Psoas muscle (tissue), 8 donors: ENCODE results near the gene NIM1K. TPM values are rescaled to one million over a fixed set of nuclear protein-coding genes. Genes with fewer than 3 reads are reported as not detected.
"Not testable (repeated sequence)": the region's sequence is repeated elsewhere in the genome, so short reads cannot be mapped to it uniquely, and the experiment has no call there.

Experiments
- ATAC-seq, 4 donors: fragments of 200-7000 bp; cut with Tn5 transposase; one replicate each; pipeline ENCODE4 v1.9.1; 2020; ENCODE audit warnings: moderate library complexity in 3 of 4, mild to moderate bottlenecking in 2 of 4
- DNase-seq, 2 donors: peaks; one replicate each; pipeline ENCODE4 v3.0.0-alpha.2; 2020
- H3K27ac ChIP-seq: fragments of 200-600 bp; one replicate; pipeline ENCODE4 v1.8.0; 2022
- H3K27me3 ChIP-seq, 3 donors: fragments of 200-600 bp in 1 of 3; one replicate each; pipeline versions ENCODE4 v1.6.1 to v1.8.0; 2013 to 2022; ENCODE audit warnings: low read length in 2 of 3, mild to moderate bottlenecking in 2 of 3, moderate library complexity in 1 of 3; ENCODE audit not compliant: insufficient read depth in 3 of 3
- H3K36me3 ChIP-seq, 2 donors: fragments of 200-600 bp in 1 of 2; one replicate each; pipeline versions ENCODE4 v1.6.1 to v1.8.0; 2013 to 2022; ENCODE audit warnings: low read depth in 1 of 2, mild to moderate bottlenecking in 1 of 2, moderate library complexity in 1 of 2; ENCODE audit not compliant: insufficient read depth in 1 of 2
- H3K4me1 ChIP-seq: fragments of 200-600 bp; one replicate; pipeline ENCODE4 v1.8.0; 2022
- H3K4me3 ChIP-seq: fragments of 200-600 bp; one replicate; pipeline ENCODE4 v1.8.0; 2022; ENCODE audit warnings: mild to moderate bottlenecking
- H3K9me3 ChIP-seq: fragments of 200-600 bp; one replicate; pipeline ENCODE4 v1.8.0; 2022
- CTCF ChIP-seq: fragments of 200-600 bp; IDR thresholded peaks from one replicate; pipeline ENCODE4 v1.8.0; 2022; ENCODE audit warnings: antibody characterized with exemption
- whole genome bisulfite sequencing, 3 donors: extraction: QIAGEN DNeasy Blood & Tissue Kit; methylation state at CpG; one replicate each; pipeline versions ENCODE4 v1.1.6 to v1.1.7; 2013; 5-methylcytosine and 5-hydroxymethylcytosine counted together
- intact Hi-C, 2 donors: fragments of 100-400 bp; cut with DNase I; formaldehyde crosslinking; loops; one replicate each; pipeline versions ENCODE4 v1.11.0 to v1.14.2; 2022
- polyA plus RNA-seq, 3 donors: library from polyadenylated mRNA; stranded (reverse); fragments of 200-250 nt; gene quantifications; one replicate each; pipeline ENCODE4 v1.2.3, GENCODE V29; 2013
- total RNA-seq, 4 donors: library from RNA; stranded (reverse); fragmentation: NEBNext Ultra II Directional in 2 of 4; extraction: Animal tissue kit (Norgen Biotek cat#: 25700) in 2 of 4; gene quantifications; one replicate each; pipeline versions ENCODE4 v1.2.1 to v1.2.4, GENCODE V29; 2021 to 2023
- donor health status: healthy with polysubstance abuse.
- donor health status: DM: no; HTN: no; CAD: no; lungs with moderate emphysema.
- donor health status: Bipolar disorder and iron deficiency.
- donor health status: healthy.
- donor health status: DM: yes; HTN: yes; CAD: no.
- donor health status: DM: no; HTN: no; CAD: no.
- donor health status: DM: no; HTN: no; CAD: no.
- donor health status: DM: yes; HTN: yes; CAD: no.

The NIM1K gene
- total and polyA plus RNA-seq, 7 donors, result 0.10 to 0.25 (median 0.20) TPM; not detected in 1

- DNase-seq (no peak), ATAC-seq (no peak)
- 63 to 65% (median 63%) methylated on average over 3 of the region's 3 CpGs for WGBS, 3 donors
- Histone ChIP-seq H3K27ac (no peak overlapping the region), H3K9me3 (no peaks in the 10 kb centered on the region), H3K36me3 (no peaks in the 10 kb centered on the region), H3K4me1 (peaks cover 4% of the 10 kb centered on the region), H3K27me3 (no peaks in the 10 kb centered on the region), H3K4me3 (no peak overlapping the region)
- intact Hi-C loops, result no loop called here
- TF ChIP-seq CTCF, result no peak
Measured at GRCh38 chr5:43197535-43197934, 5.5 kb downstream of the NIM1K start.

- H3K9me3 ChIP-seq, intact Hi-C loops, H3K27me3 ChIP-seq, H3K4me1 ChIP-seq, DNase-seq, H3K4me3 ChIP-seq, H3K36me3 ChIP-seq, ATAC-seq, H3K27ac ChIP-seq: not testable (repeated sequence)
- 86 to 92% (median 87%) methylated on average over 5 of the region's 5 CpGs for WGBS, 3 donors
Measured at GRCh38 chr5:43201442-43201841, 9.4 kb downstream of the NIM1K start.

GRCh38 chr5:43202380-43202779 lies 10.4 kb downstream of the NIM1K start:
- H3K4me3 ChIP-seq, result no peak overlapping the region
- DNase-seq (no peak), ATAC-seq (no peak)
- no peak for TF ChIP-seq CTCF
- no peaks in the 10 kb centered on the region for H3K9me3 ChIP-seq
- no peak overlapping the region for H3K27ac ChIP-seq
- H3K36me3 ChIP-seq, result no peaks in the 10 kb centered on the region
- H3K27me3 ChIP-seq, result no peaks in the 10 kb centered on the region
- intact Hi-C loops, result no loop called here
- H3K4me1 ChIP-seq, result no peaks in the 10 kb centered on the region
- 58 to 62% (median 59%) methylated on average over 5 of the region's 5 CpGs for WGBS, 3 donors

GRCh38 chr5:43203373-43203772 lies 11.3 kb downstream of the NIM1K start:
- TF ChIP-seq CTCF, result no peak
- intact Hi-C loops, result no loop called here
- no peak for DNase-seq
- H3K4me3 ChIP-seq, result no peak overlapping the region
- no peaks in the 10 kb centered on the region for H3K4me1 ChIP-seq
- ATAC-seq, result no peak
- 77 to 78% (median 77%) methylated on average over 5 of the region's 5 CpGs for WGBS, 3 donors
- H3K27ac ChIP-seq, result no peak overlapping the region
- H3K36me3 ChIP-seq, result no peaks in the 10 kb centered on the region
- no peaks in the 10 kb centered on the region for H3K9me3 ChIP-seq
- no peaks in the 10 kb centered on the region for H3K27me3 ChIP-seq

- no peaks in the 10 kb centered on the region for H3K9me3 ChIP-seq
- H3K4me3 ChIP-seq, result no peak overlapping the region
- no peak for TF ChIP-seq CTCF
- H3K27ac ChIP-seq, result no peak overlapping the region
- H3K27me3 ChIP-seq, result no peaks in the 10 kb centered on the region
- no peaks in the 10 kb centered on the region for H3K4me1 ChIP-seq
- ATAC-seq (no peak), DNase-seq (no peak)
- H3K36me3 ChIP-seq, result no peaks in the 10 kb centered on the region
- intact Hi-C loops, result no loop called here
- WGBS, 3 donors, result 71 to 85% (median 85%) methylated on average over 2 of the region's 2 CpGs
Measured at GRCh38 chr5:43204958-43205357, 12.9 kb downstream of the NIM1K start.
